Progenitor cell of endocrine pancreas (in vitro differentiated cells): ENCODE results near the gene LRP1B. TPM values are rescaled to one million over a fixed set of nuclear protein-coding genes. Genes with fewer than 3 reads are reported as not detected.

Experiments
- DNase-seq: peaks from one replicate; pipeline ENCODE4 v3.0.0; 2021; ENCODE audit warnings: low spot score; ENCODE audit not compliant: unreplicated experiment
- H3K27ac Mint-ChIP-seq: 2 replicates; pipeline ENCODE4 v1.8.0; 2021; ENCODE audit warnings: mild to moderate bottlenecking, moderate library complexity, mixed read lengths
- H3K27me3 Mint-ChIP-seq: 2 replicates; pipeline ENCODE4 v1.8.0; 2021; ENCODE audit warnings: mixed read lengths
- H3K36me3 Mint-ChIP-seq: 2 replicates; pipeline ENCODE4 v1.8.0; 2022; ENCODE audit warnings: mixed read lengths; ENCODE audit not compliant: insufficient read depth
- H3K4me1 Mint-ChIP-seq: 2 replicates; pipeline ENCODE4 v1.8.0; 2021; ENCODE audit warnings: low read depth, mixed read lengths
- H3K4me3 Mint-ChIP-seq: 2 replicates; pipeline ENCODE4 v1.8.0; 2021; ENCODE audit warnings: low read depth, mild to moderate bottlenecking, moderate library complexity, mixed read lengths
- H3K9me3 Mint-ChIP-seq: 2 replicates; pipeline ENCODE4 v1.8.0; 2021; ENCODE audit warnings: low read depth, mixed read lengths
- total RNA-seq: library from RNA; stranded (reverse); gene quantifications from 2 replicates; pipeline ENCODE4 v1.2.1, GENCODE V29; 2021
- TF ChIP-seq, protein P1 (sequence below): fragments of 200-600 bp; sonication (generic); IDR thresholded peaks from one replicate; pipeline ENCODE4 v1.5.0; 2021; ENCODE audit warnings: antibody characterized with exemption, mild to moderate bottlenecking; ENCODE audit not compliant: unreplicated experiment

Gene LRP1B
- total RNA-seq, 1 donor from 2014 or later = 0.57 TPM

DNA sequence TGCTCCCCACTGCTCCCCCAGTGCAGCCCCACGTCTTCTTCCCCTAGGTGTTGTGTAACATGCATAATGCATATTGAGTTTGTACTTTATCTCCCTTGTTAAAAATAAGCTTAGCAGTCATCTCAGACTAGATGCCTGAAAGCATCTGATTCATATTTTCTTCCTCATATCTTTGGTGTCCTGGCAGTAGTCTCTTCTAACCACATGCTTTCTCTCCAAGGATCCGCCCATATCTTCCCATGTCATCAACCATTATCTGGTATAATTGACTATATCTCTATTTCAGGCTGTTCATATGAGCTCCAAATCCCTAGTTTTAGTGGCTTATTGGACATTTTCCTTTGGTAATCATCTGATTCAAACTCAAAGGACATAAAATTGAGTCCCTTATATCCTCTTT, 426.3 kb downstream of the LRP1B start:
- Mint-ChIP-seq H3K4me3 (no peak overlapping the region), H3K36me3 (no peaks in the 10 kb centered on the region)
- TF ChIP-seq, protein P1, sequence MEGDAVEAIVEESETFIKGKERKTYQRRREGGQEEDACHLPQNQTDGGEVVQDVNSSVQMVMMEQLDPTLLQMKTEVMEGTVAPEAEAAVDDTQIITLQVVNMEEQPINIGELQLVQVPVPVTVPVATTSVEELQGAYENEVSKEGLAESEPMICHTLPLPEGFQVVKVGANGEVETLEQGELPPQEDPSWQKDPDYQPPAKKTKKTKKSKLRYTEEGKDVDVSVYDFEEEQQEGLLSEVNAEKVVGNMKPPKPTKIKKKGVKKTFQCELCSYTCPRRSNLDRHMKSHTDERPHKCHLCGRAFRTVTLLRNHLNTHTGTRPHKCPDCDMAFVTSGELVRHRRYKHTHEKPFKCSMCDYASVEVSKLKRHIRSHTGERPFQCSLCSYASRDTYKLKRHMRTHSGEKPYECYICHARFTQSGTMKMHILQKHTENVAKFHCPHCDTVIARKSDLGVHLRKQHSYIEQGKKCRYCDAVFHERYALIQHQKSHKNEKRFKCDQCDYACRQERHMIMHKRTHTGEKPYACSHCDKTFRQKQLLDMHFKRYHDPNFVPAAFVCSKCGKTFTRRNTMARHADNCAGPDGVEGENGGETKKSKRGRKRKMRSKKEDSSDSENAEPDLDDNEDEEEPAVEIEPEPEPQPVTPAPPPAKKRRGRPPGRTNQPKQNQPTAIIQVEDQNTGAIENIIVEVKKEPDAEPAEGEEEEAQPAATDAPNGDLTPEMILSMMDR = no peak

DNA sequence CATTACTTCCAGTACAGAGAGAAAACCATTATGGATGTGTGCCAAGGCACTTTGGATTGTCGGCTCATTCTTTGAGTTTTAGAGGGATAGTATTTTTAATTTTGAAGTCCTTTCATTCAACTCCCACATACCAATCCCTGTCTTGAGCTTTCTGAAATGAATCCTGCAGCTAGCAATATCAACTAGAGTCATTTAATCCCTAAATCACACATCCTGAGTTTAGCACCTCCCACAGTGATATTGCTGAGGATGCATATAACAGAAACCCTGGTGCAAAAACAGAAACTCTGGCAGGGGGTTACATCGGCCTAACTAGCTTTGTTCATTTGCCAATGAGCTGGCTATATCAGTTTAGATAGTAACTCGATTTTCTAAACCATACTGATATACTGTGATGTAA, 427.3 kb downstream of the LRP1B start:
- TF ChIP-seq, protein P1 = no peak
- Mint-ChIP-seq H3K4me3 (no peak overlapping the region), H3K4me1 (no peaks in the 10 kb centered on the region), H3K27me3 (no peaks in the 10 kb centered on the region), H3K27ac (no peak overlapping the region), H3K36me3 (no peaks in the 10 kb centered on the region), H3K9me3 (no peaks in the 10 kb centered on the region)
- DNase-seq = no peak

More for the DNA sequence above, 426.3 kb downstream of the LRP1B start:
- no peaks in the 10 kb centered on the region for H3K27me3 Mint-ChIP-seq
- H3K9me3 Mint-ChIP-seq = no peaks in the 10 kb centered on the region
- H3K4me1 Mint-ChIP-seq = no peaks in the 10 kb centered on the region
- no peak for DNase-seq
- no peak overlapping the region for H3K27ac Mint-ChIP-seq

DNA sequence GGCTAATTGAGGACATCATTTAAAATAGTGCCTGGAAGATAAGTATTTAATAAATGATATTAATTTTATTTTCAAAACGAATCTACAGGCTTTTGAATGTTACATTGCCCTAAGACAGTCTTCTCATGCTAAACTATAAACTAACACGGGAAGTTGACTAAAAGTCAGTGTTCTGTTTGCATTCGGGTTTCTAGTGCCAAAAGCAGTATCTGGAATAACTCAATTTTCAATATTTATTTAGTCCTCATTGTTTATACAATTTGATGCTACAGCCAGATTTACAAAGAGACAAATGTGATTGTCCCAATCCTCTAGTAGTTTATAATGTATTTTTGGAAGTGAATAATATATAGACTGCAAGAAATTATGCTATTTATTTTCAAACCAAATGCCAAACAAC, 429.2 kb downstream of the LRP1B start:
- Mint-ChIP-seq H3K36me3 (no peaks in the 10 kb centered on the region), H3K27me3 (no peaks in the 10 kb centered on the region), H3K9me3 (no peaks in the 10 kb centered on the region), H3K4me3 (no peak overlapping the region), H3K27ac (no peak overlapping the region), H3K4me1 (no peaks in the 10 kb centered on the region)
- TF ChIP-seq, protein P1 = no peak
- DNase-seq = no peak

DNA sequence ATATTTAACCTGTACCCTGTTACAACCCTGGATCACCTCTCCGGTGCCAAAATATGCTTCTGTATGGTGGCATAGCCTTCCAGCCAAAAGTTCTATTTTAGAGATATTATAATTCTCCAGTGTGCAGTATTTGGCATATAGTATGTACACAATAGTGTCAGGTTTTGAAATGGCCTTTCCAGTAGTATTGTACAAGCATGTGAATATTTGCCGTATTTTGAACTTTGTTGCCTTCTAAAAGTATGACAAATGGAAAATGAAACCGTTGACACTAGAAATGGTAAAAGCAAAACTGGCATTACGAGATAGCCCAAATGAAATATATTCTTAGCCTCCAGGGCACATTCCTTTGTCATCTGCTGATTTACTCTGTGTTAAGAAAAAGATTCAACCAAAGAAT, 431.2 kb downstream of the LRP1B start:
- Mint-ChIP-seq H3K36me3 (no peaks in the 10 kb centered on the region), H3K27me3 (no peaks in the 10 kb centered on the region), H3K4me1 (no peaks in the 10 kb centered on the region), H3K4me3 (no peak overlapping the region), H3K9me3 (no peaks in the 10 kb centered on the region), H3K27ac (no peak overlapping the region)
- DNase-seq = no peak
- TF ChIP-seq, protein P1 = no peak

DNA sequence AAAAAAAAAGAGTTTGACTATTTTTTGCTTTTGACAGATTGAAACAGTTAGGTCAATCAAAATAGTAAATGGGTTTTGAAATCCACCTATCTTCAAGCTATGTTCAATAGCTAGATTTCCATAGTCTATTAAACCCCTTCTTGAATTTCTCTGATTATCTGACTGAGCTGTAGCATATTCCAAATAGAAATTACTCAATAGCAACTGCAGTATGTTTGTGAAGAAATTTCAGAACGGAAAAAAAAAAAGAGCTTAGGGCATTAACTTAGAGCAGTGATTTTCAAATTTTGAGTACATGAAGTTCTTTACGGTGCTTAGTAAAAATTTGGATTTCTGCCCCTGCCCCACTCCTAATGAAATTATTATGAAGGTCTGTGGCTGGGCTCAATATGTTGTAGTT, 432.3 kb downstream of the LRP1B start:
- Mint-ChIP-seq H3K4me3 (no peak overlapping the region), H3K36me3 (no peaks in the 10 kb centered on the region), H3K9me3 (peaks cover 6% of the 10 kb centered on the region), H3K27ac (no peak overlapping the region), H3K27me3 (no peaks in the 10 kb centered on the region), H3K4me1 (no peaks in the 10 kb centered on the region)
- no peak for DNase-seq
- TF ChIP-seq, protein P1 = no peak
